Neural crest cell (in vitro differentiated cells): ENCODE data around the gene GRIN3B. TPM values are rescaled to one million over a fixed set of nuclear protein-coding genes. Genes with fewer than 3 reads are reported as not detected.
"Not testable (repeated sequence)": the region's sequence is repeated elsewhere in the genome, so short reads cannot be mapped to it uniquely, and the experiment has no call there.

Source experiments
- DNase-seq: peaks from one replicate; pipeline ENCODE4 v3.0.0; 2021; ENCODE audit warnings: low read depth, mixed read lengths, low spot score
- H3K27ac Mint-ChIP-seq: one replicate; pipeline ENCODE4 v1.8.0; 2021; ENCODE audit warnings: mild to moderate bottlenecking, mixed read lengths; ENCODE audit not compliant: unreplicated experiment
- H3K27me3 Mint-ChIP-seq: 2 replicates; pipeline ENCODE4 v1.8.0; 2021; ENCODE audit warnings: low read depth, mild to moderate bottlenecking, mixed read lengths
- H3K36me3 Mint-ChIP-seq: 2 replicates; pipeline ENCODE4 v1.8.0; 2021; ENCODE audit warnings: low read depth, mild to moderate bottlenecking, mixed read lengths
- H3K4me1 Mint-ChIP-seq: 2 replicates; pipeline ENCODE4 v1.8.0; 2021; ENCODE audit warnings: mixed read lengths
- H3K4me3 Mint-ChIP-seq: one replicate; pipeline ENCODE4 v1.8.0; 2021; ENCODE audit warnings: mild to moderate bottlenecking, mixed read lengths
- H3K9me3 Mint-ChIP-seq: 2 replicates; pipeline ENCODE4 v1.8.0; 2021; ENCODE audit warnings: mixed read lengths
- total RNA-seq: library from RNA; stranded (reverse); gene quantifications from 2 replicates; pipeline ENCODE4 v1.2.1, GENCODE V29; 2021
- TF ChIP-seq, protein P1 (sequence below): fragments of 200-600 bp; sonication (generic); conservative IDR thresholded peaks from 2 replicates; pipeline ENCODE4 v1.5.0; 2021; ENCODE audit warnings: antibody characterized with exemption, mild to moderate bottlenecking

GRIN3B gene
- total RNA-seq, 1 donor from 2014 or later = 0.12 TPM

DNA sequence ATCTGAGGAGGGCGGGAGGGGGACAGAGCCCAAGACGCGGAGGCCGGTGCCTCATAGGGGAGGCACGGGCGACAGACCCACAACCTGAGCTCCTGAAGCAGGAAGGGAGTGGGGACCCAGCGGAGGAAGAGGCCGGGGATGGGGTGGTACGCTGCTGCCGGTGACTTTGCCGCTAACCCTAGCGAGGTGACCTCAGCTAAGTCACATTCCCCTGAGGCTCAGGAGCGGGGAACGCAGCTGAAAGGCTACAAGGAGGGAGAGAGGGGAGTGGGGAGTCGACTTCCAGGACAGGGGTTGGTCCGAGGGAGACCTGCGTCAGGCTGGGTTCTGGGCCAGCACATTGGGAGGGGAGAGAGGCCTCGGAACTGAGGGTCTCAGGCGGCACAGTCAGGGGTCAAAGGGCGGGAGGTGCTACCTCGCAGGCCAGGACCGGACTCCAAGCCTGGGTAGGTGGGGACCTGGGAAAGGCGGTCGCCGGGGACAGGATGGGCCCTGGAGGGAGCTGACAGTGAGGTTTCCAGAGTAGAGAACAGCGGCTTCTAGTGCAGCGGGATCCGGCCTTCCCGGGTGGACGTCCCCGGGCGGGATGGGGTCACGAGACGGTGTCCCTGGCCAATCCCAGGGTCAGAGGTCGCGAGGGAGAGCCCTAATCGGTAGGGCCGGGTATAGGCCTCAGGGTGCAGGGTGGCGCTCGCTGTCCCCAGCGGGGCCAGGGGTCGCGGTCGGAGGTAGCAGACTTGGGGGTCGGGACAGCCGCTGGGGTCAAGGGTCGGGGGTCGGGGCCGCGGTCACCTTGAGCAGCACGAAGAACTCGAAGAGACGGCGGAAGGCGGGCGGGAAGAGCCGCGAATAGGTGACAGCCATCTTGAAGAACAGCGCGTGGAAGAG, 20.0 kb downstream of the GRIN3B start:
- no peak for DNase-seq
- Mint-ChIP-seq H3K27me3 (peaks cover 6% of the 10 kb centered on the region), H3K36me3 (no peaks in the 10 kb centered on the region), H3K27ac (peak overlapping the region; percentile 67), H3K9me3 (no peaks in the 10 kb centered on the region), H3K4me3 (peak overlapping the region; percentile 94), H3K4me1 (peaks cover 31% of the 10 kb centered on the region)
- TF ChIP-seq, protein P1, sequence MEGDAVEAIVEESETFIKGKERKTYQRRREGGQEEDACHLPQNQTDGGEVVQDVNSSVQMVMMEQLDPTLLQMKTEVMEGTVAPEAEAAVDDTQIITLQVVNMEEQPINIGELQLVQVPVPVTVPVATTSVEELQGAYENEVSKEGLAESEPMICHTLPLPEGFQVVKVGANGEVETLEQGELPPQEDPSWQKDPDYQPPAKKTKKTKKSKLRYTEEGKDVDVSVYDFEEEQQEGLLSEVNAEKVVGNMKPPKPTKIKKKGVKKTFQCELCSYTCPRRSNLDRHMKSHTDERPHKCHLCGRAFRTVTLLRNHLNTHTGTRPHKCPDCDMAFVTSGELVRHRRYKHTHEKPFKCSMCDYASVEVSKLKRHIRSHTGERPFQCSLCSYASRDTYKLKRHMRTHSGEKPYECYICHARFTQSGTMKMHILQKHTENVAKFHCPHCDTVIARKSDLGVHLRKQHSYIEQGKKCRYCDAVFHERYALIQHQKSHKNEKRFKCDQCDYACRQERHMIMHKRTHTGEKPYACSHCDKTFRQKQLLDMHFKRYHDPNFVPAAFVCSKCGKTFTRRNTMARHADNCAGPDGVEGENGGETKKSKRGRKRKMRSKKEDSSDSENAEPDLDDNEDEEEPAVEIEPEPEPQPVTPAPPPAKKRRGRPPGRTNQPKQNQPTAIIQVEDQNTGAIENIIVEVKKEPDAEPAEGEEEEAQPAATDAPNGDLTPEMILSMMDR = no peak

DNA sequence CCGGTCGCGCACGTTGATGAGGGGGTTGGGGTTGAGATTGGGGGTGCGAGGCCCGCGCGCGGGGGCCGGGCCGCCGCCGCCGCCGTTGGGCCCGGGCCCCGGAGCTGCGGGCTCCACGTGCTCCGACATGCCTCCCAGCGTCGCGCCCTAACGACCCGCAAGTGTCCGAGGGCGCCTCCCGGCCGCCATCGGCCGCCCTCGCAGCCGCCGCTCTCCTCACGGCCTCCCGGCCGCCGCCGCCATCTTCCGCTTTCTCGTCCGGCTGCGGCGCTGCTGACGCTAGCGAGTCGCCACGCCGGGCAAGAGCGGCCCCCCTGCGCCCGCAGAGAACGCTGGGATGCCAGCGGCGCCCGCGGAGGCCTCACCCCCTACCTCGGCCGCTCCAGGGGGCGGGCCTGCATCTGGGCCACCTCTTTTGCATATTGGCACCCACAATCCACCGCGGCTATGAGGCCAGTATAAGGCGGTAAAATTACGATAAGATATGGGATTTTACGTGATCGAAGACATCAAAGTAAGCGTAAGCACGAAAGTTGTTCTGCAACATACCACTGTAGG, 20.7 kb downstream of the GRIN3B start, which contains the start of gene TMEM259:
Gene TMEM259 (minus strand): TSS at position 256 of the 558 bp plus-strand sequence. CDS start 127 bp downstream, at position 129.
- Mint-ChIP-seq H3K27ac (peak within 1 kb of the TSS; percentile 99), H3K36me3 (no peaks in the 10 kb centered on the region), H3K27me3 (peaks cover 6% of the 10 kb centered on the region), H3K4me1 (peaks cover 34% of the 10 kb centered on the region), H3K9me3 (no peaks in the 10 kb centered on the region), H3K4me3 (peak within 1 kb of the TSS; percentile 94)
- TF ChIP-seq, protein P1 = no peak
- peak; percentile 94 for DNase-seq

DNA sequence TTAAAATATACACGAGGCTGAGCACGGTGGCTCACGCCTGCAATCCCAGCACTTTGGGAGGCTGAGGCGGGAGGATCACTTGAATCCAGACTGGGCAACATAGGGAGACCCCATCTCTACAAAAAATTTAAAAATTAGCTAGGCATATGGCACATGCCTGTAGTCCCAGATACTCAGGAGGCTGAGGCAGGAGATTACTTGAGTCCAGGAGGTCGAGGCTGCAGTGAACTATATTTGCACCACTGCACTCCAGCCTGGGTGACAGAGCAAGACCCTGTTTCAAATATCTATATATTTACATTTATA, 23.6 kb downstream of the GRIN3B start:
- peak overlapping the region; percentile 71 for H3K4me3 Mint-ChIP-seq
- H3K27me3 Mint-ChIP-seq, H3K9me3 Mint-ChIP-seq, DNase-seq, H3K36me3 Mint-ChIP-seq, H3K27ac Mint-ChIP-seq: not testable (repeated sequence)
- H3K4me1 Mint-ChIP-seq = peaks cover 23% of the 10 kb centered on the region

DNA sequence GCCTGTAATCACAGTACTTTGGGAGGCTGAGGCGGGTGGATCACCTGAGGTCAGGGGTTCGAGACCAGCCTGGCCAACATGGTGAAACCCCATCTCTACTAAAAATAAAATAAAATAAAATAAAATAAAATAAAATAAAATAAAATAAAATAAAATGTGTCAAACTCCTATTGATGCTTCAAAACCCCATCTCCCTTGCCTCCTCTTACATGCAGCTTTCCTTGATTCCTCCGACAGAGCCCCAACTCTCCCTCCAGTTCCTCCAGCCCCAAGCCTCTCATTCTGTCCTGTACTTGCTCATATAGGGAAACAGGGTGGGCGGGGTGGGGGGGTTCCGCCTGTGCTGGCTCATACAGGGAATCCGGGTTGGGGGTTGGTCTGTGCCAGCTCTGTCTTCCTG, 24.9 kb downstream of the GRIN3B start:
- not testable (repeated sequence) for H3K9me3 Mint-ChIP-seq, DNase-seq, H3K27ac Mint-ChIP-seq, H3K36me3 Mint-ChIP-seq, H3K27me3 Mint-ChIP-seq
- Mint-ChIP-seq H3K4me1 (peaks cover 18% of the 10 kb centered on the region), H3K4me3 (peak overlapping the region; percentile 57)

DNA sequence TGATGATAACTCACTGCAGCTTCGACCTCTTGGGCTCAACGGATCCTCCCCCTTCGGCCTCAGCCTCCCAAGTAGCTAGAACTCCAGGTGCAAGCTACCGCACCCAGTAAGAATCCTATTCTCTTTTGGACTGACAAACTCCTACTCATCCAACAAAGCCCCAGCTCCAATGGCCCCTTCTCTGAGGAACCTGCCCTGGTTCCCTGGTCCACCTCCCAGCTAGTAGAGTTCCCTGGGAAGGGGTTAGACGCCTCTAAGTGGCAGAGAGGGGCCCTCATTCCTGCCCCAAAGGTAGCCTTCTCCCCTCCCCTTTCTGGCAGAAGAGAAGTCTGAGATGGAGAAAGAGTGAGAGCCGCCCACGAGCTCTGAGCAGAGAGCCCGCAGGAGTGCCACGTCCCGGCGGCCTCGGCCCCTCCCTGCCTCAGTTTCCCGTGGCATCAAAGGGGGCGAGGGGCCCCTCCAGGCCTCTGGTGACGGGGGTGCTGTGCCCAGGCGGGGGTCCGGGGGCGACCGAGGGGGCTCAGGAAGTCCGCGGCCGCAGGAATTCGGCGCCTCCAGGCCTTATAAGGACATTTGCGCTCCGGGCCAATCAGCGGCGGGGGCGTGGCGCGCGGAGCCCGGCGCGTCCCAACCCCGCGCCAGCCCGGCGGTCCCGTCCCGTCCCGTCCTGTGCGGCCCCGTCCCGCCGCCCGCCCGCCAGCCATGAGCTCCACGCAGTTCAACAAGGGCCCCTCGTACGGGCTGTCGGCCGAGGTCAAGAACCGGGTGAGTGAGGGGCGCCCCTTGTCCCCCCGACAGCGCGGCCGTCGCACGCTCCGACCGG, 26.0 kb downstream of the GRIN3B start, which contains the start of gene CNN2:
Gene CNN2 (plus strand): TSS at position 649 of the 823 bp plus-strand sequence. CDS start 54 bp downstream, at position 703.
- DNase-seq = peak; percentile 62
- Mint-ChIP-seq H3K36me3 (no peaks in the 10 kb centered on the region), H3K4me3 (peak within 1 kb of the TSS; percentile 92), H3K27me3 (peaks cover 5% of the 10 kb centered on the region), H3K4me1 (peaks cover 15% of the 10 kb centered on the region), H3K9me3 (no peaks in the 10 kb centered on the region), H3K27ac (peak within 1 kb of the TSS; percentile 98)
- TF ChIP-seq, protein P1 = no peak

DNA sequence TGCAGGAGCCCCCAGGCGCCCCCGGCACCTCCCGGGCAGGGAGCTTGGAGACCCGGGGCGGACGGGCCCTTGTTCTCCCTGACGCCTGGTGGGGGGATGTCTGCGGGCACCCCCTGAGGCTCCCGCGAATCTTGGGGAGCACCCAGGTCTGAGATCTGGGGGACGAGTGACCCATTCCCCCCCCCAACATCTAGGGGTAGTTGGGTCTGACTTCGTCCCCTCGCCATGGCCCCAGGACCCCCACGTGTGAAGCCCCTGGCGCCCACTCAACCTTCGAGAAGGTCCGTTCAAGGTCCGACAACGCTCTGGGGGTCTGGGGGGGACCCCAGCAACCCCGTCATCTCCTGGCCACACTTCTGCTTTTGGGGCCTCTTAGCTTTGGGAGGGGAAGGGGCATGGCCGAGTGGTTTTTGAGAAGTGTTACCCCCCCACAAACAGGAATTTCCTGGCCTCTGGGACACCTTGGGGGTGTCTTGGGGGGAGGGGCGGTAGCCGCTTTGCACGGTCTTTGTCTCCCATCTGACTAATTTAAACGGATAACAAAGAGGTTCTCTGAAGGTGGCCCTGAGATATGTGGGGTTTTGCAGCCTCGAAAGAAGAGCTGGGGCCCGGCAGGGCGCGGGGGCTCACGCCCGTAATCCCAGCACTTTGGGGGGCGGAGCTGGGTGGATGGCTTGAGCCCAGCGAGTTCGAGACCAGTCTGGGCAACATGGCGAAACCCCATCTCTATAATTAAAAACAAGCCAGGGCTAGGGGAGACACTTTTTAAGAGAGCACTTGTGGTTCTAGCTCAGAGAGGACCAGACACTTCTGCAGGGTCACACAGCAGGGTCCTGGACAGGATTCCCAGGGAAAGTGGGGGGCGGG, 26.8 kb downstream of the GRIN3B start:
- no peaks in the 10 kb centered on the region for H3K9me3 Mint-ChIP-seq
- H3K4me3 Mint-ChIP-seq = peak overlapping the region; percentile 92
- TF ChIP-seq, protein P1 = no peak
- H3K27me3 Mint-ChIP-seq = no peaks in the 10 kb centered on the region
- no peak for DNase-seq
- H3K36me3 Mint-ChIP-seq = no peaks in the 10 kb centered on the region
- H3K27ac Mint-ChIP-seq = peak overlapping the region; percentile 83
- H3K4me1 Mint-ChIP-seq = peaks cover 9% of the 10 kb centered on the region
